Measurements from ENCODE around the gene HNRNPAB. TPM values are rescaled to one million over a fixed set of nuclear protein-coding genes. Genes with fewer than 3 reads are reported as not detected.

Gene HNRNPAB
- total RNA-seq, 4 donors from 2014 or later, result 84.2 to 117 (median 106) TPM

GRCh38 chr5:178202541-178202940, 1.8 kb upstream of the HNRNPAB start:
- Histone ChIP-seq H3K9me3 (no peaks in the 10 kb centered on the region), H3K27me3 (no peaks in the 10 kb centered on the region), H3K4me1 (peaks cover 20 to 22% of the 10 kb centered on the region in 2 donors), H3K36me3 (peaks cover 0 to 11% of the 10 kb centered on the region in 2 donors), H3K27ac (no peak overlapping the region), H3K4me3 (no peak overlapping the region)
- no peak for DNase-seq
- no peak for ATAC-seq
- in situ Hi-C loops (cut with MboI; ENCODE audit: low sequenced_read_pairs in 4 of 4) (no loop called here), intact Hi-C loops (cut with DNase I; ENCODE audit: low total_unique reads) (no loop called here)
- TF ChIP-seq, protein P1, sequence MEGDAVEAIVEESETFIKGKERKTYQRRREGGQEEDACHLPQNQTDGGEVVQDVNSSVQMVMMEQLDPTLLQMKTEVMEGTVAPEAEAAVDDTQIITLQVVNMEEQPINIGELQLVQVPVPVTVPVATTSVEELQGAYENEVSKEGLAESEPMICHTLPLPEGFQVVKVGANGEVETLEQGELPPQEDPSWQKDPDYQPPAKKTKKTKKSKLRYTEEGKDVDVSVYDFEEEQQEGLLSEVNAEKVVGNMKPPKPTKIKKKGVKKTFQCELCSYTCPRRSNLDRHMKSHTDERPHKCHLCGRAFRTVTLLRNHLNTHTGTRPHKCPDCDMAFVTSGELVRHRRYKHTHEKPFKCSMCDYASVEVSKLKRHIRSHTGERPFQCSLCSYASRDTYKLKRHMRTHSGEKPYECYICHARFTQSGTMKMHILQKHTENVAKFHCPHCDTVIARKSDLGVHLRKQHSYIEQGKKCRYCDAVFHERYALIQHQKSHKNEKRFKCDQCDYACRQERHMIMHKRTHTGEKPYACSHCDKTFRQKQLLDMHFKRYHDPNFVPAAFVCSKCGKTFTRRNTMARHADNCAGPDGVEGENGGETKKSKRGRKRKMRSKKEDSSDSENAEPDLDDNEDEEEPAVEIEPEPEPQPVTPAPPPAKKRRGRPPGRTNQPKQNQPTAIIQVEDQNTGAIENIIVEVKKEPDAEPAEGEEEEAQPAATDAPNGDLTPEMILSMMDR (IDR thresholded peaks at IDR 0.05 in 4 of 5, conservative IDR thresholded peaks at IDR 0.05 in 1 of 5), result no peak
- no peak for TF ChIP-seq POLR2A (IDR thresholded peaks at IDR 0.05)

- no peaks in the 10 kb centered on the region for H3K27me3 ChIP-seq
- DNase-seq, result no peak
- peak in 1 of 2 donors; percentile 4 for ATAC-seq
- H3K36me3 ChIP-seq, result peaks cover 0 to 23% of the 10 kb centered on the region in 2 donors
- intact Hi-C loops (cut with DNase I; ENCODE audit: low total_unique reads) (loop anchor here (1.0 kb wide), 2 partner anchors 30 to 49 kb away; no protein-coding TSS in a partner anchor), in situ Hi-C loops (cut with MboI; ENCODE audit: low sequenced_read_pairs in 4 of 4) (no loop called here)
- H3K9me3 ChIP-seq, result no peaks in the 10 kb centered on the region
- TF ChIP-seq POLR2A (IDR thresholded peaks at IDR 0.05), result no peak
- TF ChIP-seq, protein P1 (IDR thresholded peaks at IDR 0.05 in 4 of 5, conservative IDR thresholded peaks at IDR 0.05 in 1 of 5), result no peak
- H3K4me1 ChIP-seq, result peaks cover 26 to 32% of the 10 kb centered on the region in 2 donors
- H3K27ac ChIP-seq, result peak overlapping the region; percentile 82 to 92 (median 88)
- peak overlapping the region; percentile 62 to 79 (median 70) for H3K4me3 ChIP-seq
These were observed 607 bp upstream of the HNRNPAB start for GRCh38 chr5:178203670-178204181.

- in situ Hi-C loops (cut with MboI; ENCODE audit: low sequenced_read_pairs in 4 of 4), result no loop called here
- H3K27me3 ChIP-seq, result no peaks in the 10 kb centered on the region
- intact Hi-C loops (cut with DNase I; ENCODE audit: low total_unique reads), result loop anchor here (1.0 to 5.0 kb wide), 3 partner anchors 28 to 83 kb away; no protein-coding TSS in a partner anchor
- H3K36me3 ChIP-seq, result peaks cover 0 to 37% of the 10 kb centered on the region in 2 donors
- peak; percentile 57 to 61 for TF ChIP-seq POLR2A (IDR thresholded peaks at IDR 0.05)
- TF ChIP-seq, protein P1 (IDR thresholded peaks at IDR 0.05 in 4 of 5, conservative IDR thresholded peaks at IDR 0.05 in 1 of 5), result no peak
- H3K27ac ChIP-seq, result peak overlapping the region; percentile 82 to 92 (median 88)
- ATAC-seq (peak; percentile 28 to 43), DNase-seq (peak; percentile 50 to 72)
- peaks cover 26 to 32% of the 10 kb centered on the region in 2 donors for H3K4me1 ChIP-seq
- H3K9me3 ChIP-seq, result no peaks in the 10 kb centered on the region
- peak overlapping the region; percentile 62 to 79 (median 70) for H3K4me3 ChIP-seq
These were observed 809 bp downstream of the HNRNPAB start for GRCh38 chr5:178204935-178205748.

GRCh38 chr5:178205749-178206047, 1.4 kb downstream of the HNRNPAB start:
- H3K27me3 ChIP-seq, result no peaks in the 10 kb centered on the region
- H3K4me1 ChIP-seq, result peaks cover 26 to 32% of the 10 kb centered on the region in 2 donors
- no peaks in the 10 kb centered on the region for H3K9me3 ChIP-seq
- intact Hi-C loops (cut with DNase I; ENCODE audit: low total_unique reads) (loop anchor here (5.0 kb wide), 1 partner anchor 83 kb away; no protein-coding TSS in a partner anchor), in situ Hi-C loops (cut with MboI; ENCODE audit: low sequenced_read_pairs in 4 of 4) (no loop called here)
- peaks cover 0 to 43% of the 10 kb centered on the region in 2 donors for H3K36me3 ChIP-seq
- H3K27ac ChIP-seq, result peak overlapping the region; percentile 82 to 92 (median 88)
- TF ChIP-seq, protein P1 (IDR thresholded peaks at IDR 0.05 in 4 of 5, conservative IDR thresholded peaks at IDR 0.05 in 1 of 5), result no peak
- TF ChIP-seq POLR2A (IDR thresholded peaks at IDR 0.05), result no peak
- ATAC-seq (no peak), DNase-seq (no peak)
- H3K4me3 ChIP-seq, result peak overlapping the region; percentile 62 to 79 (median 70)
